HG03565 (cell line): ENCODE measurements around the gene LHFPL2.

Experiments used
- ATAC-seq: cut with Tn5 transposase; IDR thresholded peaks from one replicate; pipeline ENCODE4 v1.9.1; 2021; ENCODE audit warnings: mild to moderate bottlenecking, moderate library complexity; ENCODE audit not compliant: unreplicated experiment

LHFPL2 gene

DNA sequence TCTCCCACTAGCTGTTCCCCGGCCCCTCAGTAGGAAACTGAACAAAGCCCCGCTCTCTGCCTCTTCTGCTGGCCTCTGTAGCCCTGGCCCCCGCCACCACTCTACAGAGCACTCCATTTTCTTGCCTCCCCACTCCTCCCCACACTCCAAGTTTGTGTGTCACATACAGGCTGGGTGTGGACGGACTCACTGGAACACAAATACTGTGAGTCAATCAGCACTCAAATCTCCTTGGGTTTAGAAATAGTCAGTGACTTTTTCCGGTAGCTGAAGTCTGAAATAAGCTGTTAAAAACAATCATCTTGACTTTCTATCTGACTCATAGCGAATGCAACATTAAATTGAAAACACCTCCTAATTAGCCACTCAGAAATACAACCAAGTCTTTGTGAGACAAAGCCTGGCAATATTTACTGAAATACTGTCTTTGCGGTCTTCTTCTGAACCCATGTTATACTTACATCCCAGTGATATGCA is 122.5 kb downstream of the LHFPL2 start:
- no peak for ATAC-seq

DNA sequence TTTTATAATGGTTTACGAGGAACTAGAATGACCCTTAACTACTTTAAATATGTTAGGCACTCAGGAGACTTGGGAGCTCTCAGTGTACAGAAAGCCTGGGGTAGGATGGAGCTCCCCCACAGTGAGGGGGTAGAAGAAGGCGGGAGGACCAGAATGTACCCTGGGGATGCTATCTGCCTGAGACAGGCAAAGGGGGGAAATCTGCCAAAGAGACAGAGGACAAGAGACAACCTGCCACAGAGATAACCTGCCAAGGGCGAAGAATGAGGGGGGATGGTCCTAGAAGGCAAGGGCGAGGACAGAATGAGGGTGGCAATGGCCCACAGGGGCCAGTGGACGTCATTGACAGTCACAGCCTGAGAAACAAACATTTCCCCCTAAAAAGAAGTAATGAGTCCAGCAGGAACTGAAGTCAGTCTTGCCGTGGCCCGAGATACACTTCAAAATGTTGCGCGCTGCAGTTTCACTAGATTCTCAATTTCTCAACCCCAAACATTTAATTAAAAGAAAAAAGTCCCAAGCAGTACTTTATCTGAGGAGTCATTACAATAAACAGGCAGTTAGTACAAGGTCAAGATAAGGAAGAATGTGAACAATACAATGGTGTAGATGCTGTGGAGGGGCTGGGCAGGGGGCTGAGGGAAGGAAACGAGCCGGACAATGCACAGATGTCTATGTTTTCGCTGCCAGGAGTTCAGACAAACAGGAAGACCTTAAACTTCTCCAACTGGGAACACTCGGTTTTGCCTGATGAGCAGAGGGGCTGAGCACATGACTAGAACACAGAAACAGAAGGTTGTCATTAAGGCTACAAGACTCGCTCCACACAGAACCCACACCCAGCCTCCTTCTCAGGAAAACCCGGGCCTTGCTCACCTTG is 125.0 kb downstream of the LHFPL2 start:
- ATAC-seq = no peak

DNA sequence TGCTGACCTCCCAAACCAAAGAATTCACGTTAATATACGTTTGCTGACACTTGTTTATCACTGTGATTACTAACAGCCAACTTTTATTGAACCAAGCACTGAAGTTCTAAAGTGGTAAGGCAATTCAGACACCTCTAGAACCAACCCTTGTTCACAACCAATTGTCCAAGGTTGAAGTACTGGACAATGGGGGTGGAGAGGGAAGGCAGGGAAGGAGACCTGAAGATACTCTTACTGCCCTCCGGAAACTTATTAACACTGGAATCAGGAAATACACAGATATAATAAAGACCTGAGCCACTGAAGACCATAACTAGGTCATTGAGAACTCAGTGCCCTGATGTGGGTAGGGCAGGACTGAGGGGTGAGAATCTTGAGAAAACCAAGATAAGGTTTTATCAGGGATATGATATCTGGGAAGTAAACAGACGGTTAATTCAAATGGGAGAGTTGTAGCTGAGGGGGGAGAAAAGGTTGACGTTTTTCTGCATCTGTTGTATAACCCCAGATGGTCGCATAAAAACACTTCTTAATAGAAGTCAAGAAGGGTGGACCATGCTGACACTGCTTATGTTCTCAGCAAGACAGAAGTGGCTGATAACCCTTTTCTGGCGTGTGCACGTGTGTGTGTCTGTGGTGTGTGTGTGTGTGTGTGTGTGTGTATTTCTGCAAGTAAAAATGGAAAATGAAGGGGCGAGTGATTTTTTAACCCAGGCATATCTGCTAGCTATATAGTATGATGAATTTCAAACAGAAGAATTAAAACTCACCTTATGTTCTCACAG is 125.9 kb downstream of the LHFPL2 start:
- no peak for ATAC-seq

DNA sequence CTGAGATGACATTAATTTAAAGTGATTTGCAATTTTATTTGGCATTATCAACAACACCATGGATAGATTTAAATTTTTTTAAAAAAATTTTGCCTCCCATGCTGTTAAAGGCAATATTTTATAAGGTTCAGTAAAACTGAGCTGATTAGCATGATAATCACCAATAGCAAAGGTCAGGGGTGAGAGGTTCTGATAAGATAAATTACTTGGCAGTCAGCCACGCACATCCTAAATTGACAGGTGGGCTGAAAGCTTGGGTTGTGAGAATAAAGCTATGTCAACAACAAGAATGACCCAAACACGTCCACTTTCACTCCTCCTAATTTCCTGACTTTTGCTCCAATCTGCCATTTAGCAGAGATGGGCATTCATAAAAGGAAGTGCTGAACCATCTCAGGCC is 127.1 kb downstream of the LHFPL2 start:
- ATAC-seq = no peak

DNA sequence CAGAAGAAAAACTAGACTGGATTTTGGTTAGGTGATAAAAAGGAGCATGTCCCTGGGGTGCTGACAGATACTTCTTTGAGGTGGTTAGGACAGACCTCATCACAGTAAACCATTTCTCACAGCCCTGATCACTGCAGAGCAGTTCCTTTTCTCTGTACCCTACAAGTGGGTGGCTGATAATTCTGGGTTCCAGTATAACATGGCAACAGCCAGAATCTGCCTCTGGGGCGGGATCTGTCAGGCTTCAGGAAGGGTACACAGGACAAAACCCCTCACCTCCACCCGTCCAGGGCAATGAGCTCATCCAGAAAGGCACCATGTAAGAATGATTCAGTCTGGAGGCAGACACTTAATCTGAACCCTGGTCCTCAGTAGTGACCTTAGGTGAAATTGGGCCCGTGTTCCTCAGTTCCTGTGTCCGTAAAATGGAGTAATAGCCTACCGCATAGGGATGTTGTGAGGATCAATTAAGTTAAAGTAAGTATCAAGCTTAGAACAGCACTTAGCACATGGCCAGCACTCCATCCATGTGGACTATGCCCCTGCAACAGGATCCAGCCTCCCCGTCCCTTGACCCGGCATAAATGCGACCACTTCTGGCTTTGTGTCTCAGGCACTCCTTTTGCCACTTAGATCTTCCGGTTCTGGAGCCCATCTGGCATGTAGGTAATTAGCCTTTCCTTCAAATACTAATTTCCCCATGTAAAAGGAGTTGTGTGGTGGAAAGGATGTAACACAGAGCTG is 129.2 kb downstream of the LHFPL2 start:
- peak; percentile 41 for ATAC-seq

DNA sequence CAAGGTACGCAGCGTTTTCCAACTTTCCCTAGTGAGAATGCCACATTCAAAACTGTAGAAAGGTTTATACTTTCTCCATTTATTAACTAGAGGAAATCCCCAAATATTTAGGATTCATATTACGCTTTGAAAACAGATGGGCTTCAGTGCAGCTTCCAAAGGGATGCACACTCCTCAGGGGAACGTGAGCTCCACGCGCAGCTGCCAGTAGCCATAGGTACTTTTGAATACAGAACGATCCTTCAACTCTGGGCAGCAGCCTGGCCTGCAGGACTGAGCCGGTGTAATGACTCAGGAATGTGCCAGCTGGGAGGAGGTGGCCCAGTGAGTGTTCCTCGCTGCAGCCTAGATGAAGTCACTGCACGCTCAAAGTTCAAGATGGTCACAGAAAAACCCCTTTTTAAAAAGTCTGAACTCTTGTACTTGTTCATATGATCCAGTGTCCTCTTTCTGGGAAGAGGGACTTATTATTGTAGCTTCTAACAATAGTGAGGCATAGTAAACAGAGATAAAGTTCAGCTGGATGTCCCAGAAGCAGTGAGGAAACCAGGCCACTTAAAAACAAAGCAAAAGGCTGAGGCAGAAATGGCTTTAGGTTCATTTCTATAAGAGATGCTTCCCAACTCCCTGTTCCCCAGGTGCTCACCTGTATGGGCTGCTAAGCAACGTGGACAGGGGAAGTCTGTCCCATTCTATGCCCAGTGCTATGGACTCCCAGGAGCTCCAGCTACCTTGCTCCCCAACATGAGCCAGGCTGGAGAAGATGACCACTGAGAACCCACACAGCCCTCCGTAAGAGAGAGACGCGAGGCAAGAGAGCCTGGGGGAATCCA is 130.0 kb downstream of the LHFPL2 start:
- no peak for ATAC-seq

DNA sequence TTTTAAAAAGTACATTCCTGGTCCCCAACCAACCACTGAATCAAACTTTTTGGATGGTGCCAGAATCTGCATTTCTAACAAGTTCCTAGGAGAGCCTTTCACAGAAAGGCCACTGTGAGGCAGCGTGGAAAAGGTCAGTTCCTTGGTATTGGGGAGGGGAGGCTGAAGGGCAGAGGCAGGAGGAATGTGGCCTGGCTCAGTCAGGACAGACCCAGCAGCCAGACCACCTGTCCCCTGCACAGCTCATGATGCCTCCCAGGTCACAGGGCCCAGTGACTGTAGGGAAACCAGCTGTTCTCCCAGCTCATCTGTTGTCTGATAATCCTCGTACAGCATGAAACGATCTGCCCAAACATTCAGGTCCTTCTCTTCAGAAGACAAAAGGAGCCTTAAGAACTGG is 132.9 kb downstream of the LHFPL2 start:
- no peak for ATAC-seq

DNA sequence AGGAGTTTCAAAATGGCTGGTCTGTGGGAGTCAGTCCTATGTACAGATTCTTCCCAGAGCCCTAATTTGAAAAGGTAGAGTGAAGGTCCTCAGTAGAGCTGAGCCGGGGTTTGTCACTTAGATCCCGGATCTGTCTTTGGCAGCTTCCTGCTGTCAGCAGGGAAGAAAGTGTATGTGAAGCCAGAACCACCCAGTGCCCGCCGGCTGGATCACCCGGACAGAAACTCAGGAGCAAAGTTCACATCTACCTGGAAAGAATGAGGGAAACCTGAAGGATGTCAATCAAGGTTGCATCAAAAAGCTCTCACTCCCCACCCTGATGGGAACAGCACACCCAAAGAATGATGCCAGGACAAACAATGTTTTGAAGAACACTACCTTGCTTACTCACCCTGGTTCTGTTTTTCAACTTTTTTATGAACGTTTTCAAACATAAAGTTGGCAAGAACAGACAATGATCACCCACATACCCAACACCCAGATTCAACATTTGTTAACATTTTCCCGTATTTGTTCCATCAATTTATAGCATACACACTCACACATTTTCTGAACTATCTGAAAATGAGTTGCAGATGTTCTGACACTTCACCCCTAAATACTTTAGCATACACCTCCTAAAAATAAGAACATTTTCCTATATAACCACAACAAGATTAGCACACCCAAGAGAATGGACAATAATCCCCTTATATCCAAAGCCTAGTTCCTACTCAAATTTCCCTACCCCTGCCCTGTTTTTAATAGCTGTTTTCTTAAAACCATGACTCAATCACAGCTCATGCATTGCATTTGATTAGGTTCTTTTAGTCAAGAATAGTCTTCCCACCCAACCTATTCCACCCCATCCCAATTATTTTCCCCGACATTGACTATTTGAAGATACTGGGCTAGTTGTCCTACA is 133.9 kb downstream of the LHFPL2 start:
- ATAC-seq = no peak

DNA sequence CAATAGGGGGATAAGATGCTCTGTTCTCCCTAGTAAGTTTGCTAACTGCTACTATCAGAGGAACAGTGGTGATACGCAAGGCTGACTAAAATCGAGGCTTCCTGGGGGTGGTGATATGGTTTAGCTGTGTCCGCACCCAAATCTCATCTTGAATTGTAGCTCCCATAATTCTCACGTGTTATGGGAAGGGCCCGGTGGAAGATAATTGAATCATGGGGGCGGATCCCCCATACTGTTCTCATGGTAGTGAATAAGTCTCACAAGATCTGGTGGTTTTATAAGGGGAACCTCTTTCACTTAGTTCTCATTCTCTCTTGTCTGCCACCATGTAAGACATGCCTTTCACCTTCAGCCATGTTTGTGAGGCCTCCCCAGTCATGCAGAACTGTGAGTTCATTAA is 135.1 kb downstream of the LHFPL2 start:
- no peak for ATAC-seq

DNA sequence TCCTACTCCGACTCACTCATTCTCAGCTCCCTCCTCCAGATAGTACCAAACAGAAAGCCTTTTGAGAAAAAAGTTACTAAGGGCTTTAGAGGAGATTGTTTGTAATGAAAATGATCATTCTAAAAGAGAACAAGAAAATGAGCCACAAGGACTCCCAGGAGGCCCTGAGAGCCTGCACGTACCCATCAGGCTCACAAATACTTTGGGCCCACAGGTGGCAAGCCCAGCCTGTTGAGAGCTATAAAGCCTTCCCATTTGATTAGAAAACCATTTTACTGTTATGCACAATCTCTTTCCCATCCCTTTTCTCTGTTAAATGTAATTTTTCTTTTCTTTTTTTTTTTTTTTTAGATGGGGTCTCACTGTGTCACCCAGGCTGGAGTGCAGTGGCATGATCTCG is 136.1 kb downstream of the LHFPL2 start:
- no peak for ATAC-seq

DNA sequence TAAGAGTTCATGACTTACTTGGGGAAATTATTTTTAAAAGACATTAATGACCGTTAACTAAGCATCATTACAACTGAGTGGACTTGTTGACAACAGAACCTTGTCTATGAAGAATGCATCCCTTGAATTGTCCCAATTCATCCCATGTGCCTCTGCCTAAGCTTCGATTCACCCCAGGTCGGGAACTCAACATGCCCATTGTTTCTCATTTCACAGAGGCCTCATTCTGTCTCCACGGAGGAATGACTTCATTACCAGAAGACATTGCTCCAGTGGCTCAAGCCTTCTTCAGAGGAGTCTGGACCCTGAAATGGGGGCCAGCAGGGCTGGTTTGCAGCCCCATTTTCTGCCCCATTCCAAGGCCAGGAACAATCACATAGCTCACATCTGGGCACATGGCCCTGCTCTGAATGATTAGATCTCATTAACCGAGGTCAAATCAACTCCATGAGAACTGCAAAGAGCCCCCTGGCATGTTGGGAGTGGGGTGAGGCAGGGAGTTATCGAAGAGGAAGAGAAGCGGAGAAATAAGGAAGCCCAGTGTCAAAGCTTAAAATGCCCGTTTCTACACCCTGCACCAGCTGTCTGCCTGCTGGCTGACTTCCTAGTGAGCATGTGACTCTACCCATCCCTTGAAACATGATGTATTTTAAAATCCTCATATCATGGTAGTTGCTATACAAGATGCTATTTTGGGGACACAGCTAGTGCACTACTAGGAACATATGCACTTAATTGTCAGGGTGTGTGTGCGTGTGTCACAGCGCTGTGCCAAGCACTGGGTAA is 137.3 kb downstream of the LHFPL2 start:
- ATAC-seq = no peak

DNA sequence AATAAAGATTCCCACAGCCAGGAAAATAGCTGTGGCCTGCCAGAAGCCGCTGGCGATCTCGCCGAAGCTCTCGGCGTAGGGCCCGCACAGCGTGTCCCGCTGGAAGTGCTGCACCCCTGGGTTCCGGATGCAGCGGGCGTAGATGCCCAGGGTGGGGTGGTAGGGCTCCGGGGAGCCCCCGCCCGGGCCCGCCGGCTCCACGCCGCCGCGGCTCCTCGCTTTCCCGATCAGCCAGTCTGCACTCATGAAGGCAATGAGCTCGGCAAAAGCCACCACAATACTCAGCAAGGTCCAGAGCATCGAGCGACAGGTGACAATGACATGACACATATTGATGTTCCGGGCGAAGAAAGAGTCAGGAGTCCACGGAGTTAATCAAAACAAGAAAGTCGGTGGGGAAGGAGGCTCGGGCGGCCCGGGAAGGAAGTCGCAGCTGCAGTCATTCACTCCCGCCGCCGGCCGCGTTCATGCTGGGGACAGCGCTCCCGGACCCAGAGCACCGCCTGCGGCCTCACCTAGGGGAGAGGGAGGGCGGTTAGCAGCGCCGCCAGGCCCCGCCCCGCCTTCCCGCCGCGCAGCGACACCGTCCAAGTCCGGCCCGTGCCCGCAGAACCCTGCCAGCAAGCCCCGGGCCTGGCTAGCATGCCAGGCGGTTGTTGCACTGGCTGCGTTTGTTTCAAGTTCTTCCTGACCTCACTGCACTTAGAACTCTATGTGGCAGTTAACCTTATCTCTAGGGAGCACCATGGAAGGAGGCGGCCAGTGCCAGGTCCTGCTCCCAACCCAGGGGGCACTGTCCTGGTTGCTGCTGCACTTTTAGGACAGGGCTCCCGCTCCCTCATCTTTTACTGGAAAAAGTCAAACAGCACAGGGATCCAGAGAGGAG is 138.4 kb downstream of the LHFPL2 start:
- ATAC-seq = peak; percentile 49

DNA sequence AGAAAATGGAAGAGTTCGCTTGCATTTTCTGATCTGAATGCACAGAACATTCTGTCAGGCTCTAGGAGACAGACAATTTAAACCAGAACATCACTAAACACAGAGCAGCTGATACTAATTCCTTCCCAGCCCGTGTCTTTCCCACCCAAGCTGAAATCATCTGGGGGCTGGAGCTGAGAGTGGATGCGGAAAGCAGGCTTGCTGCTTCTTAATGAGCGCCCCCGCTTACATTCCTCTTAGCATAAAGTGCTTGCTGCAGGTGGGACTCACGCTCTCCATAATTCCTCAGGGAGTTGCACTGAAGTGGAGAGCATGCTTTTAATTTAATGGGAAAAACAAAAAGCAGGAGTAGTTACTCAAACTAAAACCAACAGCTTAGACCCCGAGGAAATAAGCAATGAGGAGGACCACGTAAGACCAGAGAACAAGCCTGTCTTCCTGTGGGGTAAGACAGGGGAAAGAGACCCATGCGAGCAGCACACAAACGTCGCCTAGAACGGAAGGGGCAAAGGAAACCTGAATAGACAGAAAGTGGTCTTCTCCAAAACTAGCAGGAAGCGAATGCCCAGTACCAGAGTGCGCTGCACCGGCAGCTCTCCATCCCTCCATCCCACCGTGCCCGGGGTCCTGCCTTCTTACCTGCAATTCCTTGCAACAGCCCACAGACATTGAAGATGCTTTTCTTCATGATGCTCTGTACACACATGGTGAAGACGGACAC is 139.3 kb downstream of the LHFPL2 start:
- ATAC-seq = no peak

DNA sequence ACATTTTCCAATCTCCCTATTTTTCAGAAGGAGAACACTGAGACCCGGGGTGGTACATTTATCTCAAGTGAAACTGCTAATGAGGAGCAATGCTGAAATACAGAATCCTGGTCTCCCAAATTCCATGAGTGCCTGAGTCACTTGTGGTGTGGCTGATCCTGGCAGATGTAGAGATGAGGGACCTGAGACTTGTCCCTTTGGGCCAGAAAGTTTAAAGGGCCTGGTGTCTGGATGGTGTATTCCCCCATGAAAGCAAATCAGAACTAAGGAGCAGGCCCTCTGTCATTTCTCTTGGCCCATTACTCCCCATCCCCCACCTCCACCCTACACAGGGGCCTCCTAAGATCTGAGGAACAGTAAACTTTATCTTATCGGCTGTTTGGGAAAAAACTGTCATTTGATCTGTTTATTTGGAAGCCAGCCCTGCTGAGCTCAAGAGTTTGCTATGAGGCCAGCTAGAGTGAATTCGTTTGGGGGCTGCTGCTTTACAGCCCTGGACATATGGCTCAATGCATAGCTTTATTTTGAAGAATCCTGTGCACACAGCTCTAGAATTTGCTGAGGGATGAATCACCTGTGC is 140.3 kb downstream of the LHFPL2 start:
- ATAC-seq = no peak

DNA sequence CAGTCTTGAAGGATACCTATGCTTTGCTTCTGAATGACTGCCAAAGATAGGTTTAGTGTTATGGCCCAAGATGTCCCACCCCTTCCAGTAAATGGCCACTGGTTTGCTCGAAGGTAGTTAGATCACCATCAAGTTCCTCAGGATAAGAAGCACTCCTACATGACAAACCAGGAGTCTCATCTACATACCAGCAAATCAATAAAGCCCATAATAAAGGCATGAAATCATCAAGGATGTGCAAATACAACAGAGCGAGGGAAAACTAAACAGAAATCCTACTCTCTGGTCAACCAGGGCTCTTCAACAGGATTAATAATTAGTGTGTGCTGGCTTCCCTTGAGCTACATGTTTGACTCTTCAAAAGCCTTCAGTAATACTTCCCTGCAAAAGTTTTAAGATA is 141.0 kb downstream of the LHFPL2 start:
- no peak for ATAC-seq

DNA sequence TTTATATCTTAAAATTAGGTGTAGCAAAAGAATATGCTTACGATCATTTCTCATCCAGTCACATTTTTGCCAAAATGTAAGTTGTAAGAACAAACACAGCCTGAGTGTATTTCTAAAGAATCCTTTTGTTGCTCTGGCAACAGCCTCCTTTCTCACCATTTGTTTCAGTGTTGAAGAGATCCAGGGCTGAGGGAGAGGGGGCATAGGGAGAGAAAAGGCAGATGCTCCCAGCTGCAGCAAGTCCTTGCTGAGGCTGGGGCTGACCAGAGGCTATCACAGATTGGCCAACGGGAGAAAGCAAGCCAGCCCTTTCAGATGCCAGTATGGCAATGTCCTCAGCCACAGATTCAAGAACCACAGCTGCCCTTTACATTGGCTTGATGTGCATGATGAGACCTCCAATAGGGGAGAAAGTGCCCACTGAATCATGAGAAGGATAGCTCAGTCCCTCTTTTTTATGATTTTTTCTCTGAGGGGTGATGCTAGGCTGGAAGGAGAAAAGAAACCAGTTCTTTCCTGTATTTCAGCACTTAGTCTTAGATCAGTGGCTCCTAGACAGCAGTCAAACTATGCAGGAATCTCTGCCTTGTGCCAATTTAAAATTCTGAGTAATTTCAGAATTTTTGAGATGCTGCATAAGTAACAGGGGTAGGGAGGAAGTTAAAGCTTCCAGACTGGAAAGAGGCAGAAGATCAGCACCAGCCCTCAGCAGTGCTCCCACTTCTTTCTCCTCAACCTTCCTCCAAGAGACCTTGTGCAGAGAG is 142.1 kb downstream of the LHFPL2 start:
- no peak for ATAC-seq
